ENCODE results near the gene PYGO2. TPM values are rescaled to one million over a fixed set of nuclear protein-coding genes. Genes with fewer than 3 reads are reported as not detected.
A peak's percentile ranks its signal among the peaks of the same experiment; 100 is the strongest.

Gene PYGO2
- 30.4 and 30.6 TPM in 2 replicates for total RNA-seq

DNA sequence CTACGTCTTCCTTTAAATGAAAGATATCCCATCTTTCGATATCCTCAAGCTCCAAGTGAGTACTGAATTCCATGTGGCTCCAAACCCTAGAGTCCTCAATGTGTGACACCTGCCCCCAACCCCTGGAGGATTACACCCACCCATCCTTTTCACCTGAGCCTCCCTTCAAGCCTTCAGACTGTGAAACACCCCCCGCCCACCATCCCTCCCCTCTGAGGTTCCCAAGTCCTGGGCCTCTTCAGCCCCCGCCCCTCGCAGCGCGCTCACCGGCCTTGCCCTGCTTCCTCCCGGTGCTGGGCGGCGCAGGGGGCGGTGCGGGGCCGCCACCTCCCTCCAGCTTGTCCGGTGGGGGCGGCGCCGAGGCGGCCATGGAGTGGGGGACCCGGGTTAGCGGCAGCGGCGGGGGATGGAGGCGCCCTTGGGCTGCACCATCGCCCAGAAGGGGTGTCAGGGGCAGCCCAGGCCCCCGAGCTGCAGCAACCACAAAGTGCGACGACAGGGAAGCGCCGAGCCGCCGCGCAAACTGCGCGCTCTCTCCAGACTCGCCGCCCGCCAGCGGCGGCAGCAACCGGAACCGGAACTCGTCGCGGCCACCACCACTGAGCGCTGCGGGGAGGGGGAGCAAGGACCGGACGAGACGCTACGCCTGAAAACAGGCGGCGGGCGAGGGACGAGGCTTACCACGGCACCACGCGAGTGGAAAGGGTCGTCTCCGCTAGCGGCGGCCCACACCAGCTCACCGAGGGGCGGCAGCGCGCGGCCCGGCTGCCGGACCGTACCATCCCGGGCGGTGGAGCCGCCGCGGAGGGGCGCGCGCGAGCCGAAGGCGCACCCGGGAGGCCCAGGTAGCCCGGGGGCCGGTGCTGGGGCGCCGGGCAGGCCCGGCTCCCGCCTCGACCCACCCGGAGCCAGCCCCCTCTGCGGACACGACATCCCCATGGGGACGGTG lies at the start of gene PYGO2:
PYGO2 (minus strand) TSS at position 576 of the 949 bp plus-strand sequence; CDS start at position 370, 206 bp downstream.
- Mint-ChIP-seq H3K9me3 (no peaks in the 10 kb centered on the region), H3K27ac (peak within 1 kb of the TSS; percentile 84), H3K27me3 (ENCODE audit: low read depth) (no peaks in the 10 kb centered on the region), H3K36me3 (ENCODE audit: low read depth) (peaks cover 60% of the 10 kb centered on the region), H3K4me1 (ENCODE audit: low read depth) (peaks cover 24% of the 10 kb centered on the region), H3K4me3 (ENCODE audit: low read depth) (peak within 1 kb of the TSS; percentile 94)
- DNase-seq (ENCODE audit: low spot score), result peak; percentile 82
- intact Hi-C loops (cut with micrococcal nuclease), result loop anchor here (1.0 to 5.0 kb wide), 2 partner anchors 13 to 101 kb away; partner anchors contain the start of genes CKS1B and EFNA4

- no peaks in the 10 kb centered on the region for H3K9me3 Mint-ChIP-seq
- DNase-seq (ENCODE audit: low spot score), result no peak
- H3K4me3 Mint-ChIP-seq (ENCODE audit: low read depth), result peak overlapping the region; percentile 96
- H3K27me3 Mint-ChIP-seq (ENCODE audit: low read depth), result no peaks in the 10 kb centered on the region
- H3K4me1 Mint-ChIP-seq (ENCODE audit: low read depth), result peaks cover 46% of the 10 kb centered on the region
- H3K27ac Mint-ChIP-seq, result peak overlapping the region; percentile 55
- intact Hi-C loops (cut with micrococcal nuclease), result no loop called here
- peaks cover 71% of the 10 kb centered on the region for H3K36me3 Mint-ChIP-seq (ENCODE audit: low read depth)
These were observed 49.4 kb upstream of the PYGO2 start for GRCh38 chr1:155011004-155011416.

DNA sequence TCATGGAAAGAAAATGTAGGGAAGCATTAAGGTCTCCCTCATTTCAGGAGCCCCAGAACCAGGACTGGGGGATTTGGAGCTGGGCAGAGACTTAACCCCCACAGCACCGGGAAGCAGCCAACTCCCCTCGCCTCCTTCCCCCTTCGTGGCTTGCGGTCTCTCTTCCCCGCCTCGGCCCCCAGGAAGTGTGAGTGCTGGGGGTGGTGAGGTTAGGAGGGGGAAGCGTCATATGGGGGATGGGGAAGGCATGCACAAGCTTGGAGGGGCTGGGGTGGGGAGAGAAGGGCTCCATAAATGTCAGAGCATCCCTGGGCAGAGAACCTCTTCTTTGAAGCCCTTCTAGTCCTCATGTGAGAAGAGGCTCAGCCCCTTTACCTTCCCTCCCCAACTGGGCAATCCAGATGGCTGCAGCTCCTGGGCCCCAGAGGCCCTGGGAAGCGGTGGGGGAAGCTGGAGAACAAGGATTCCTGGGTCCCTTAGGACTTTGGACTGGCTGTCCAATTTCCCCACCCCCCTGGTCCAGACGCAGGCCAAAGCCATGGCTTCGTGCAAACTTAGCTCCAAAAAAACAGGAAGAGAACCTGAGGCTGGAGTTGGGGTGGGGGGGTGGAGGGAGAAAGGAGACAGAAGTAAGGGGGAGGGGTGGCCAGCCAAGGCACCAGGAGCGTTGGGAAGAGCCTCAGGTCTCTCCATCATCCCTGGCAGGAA lies 48.8 kb upstream of the PYGO2 start:
- H3K36me3 Mint-ChIP-seq (ENCODE audit: low read depth), result peaks cover 65% of the 10 kb centered on the region
- intact Hi-C loops (cut with micrococcal nuclease), result no loop called here
- H3K4me3 Mint-ChIP-seq (ENCODE audit: low read depth), result peak overlapping the region; percentile 96
- no peaks in the 10 kb centered on the region for H3K27me3 Mint-ChIP-seq (ENCODE audit: low read depth)
- no peak for DNase-seq (ENCODE audit: low spot score)
- no peaks in the 10 kb centered on the region for H3K9me3 Mint-ChIP-seq
- peak overlapping the region; percentile 92 for H3K27ac Mint-ChIP-seq
- H3K4me1 Mint-ChIP-seq (ENCODE audit: low read depth), result peaks cover 44% of the 10 kb centered on the region

- peak overlapping the region; percentile 92 for H3K27ac Mint-ChIP-seq
- no peaks in the 10 kb centered on the region for H3K27me3 Mint-ChIP-seq (ENCODE audit: low read depth)
- peak overlapping the region; percentile 96 for H3K4me3 Mint-ChIP-seq (ENCODE audit: low read depth)
- H3K36me3 Mint-ChIP-seq (ENCODE audit: low read depth), result peaks cover 61% of the 10 kb centered on the region
- peaks cover 47% of the 10 kb centered on the region for H3K4me1 Mint-ChIP-seq (ENCODE audit: low read depth)
- intact Hi-C loops (cut with micrococcal nuclease), result loop anchor here (1.0 to 10.0 kb wide), 3 partner anchors 8 to 55 kb away; partner anchors contain the start of genes CKS1B and PBXIP1
- no peaks in the 10 kb centered on the region for H3K9me3 Mint-ChIP-seq
- DNase-seq (ENCODE audit: low spot score), result no peak
These were observed 48.2 kb upstream of the PYGO2 start for GRCh38 chr1:155009742-155010141.

DNA sequence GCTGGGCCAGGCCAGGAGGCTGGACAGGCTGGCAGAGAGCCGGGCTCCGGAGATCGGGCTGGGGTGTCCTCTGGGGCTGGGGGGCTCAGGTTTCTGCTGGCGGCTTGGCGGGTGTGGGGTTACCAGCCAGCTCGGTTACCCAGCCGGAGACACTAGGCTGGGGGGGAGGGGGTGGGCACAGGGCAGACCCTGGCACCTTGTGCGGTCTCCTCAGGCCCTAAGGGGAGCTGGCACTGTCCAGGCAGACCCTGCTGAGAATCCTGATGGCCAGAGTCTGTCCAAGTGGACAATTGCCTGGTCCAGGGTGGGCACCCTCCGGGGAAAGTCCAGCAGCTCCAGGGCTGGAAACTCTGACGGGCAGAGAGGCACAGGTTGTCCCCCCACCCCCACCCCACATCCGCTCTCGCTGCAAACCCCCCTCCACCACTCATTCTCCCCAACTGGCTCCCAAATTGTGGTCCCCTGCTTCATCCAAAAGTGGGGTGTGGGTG lies 47.7 kb upstream of the PYGO2 start:
- no peak for DNase-seq (ENCODE audit: low spot score)
- Mint-ChIP-seq H3K4me1 (ENCODE audit: low read depth) (peaks cover 51% of the 10 kb centered on the region), H3K36me3 (ENCODE audit: low read depth) (peaks cover 59% of the 10 kb centered on the region), H3K9me3 (no peaks in the 10 kb centered on the region), H3K4me3 (ENCODE audit: low read depth) (peak overlapping the region; percentile 96), H3K27ac (peak overlapping the region; percentile 92), H3K27me3 (ENCODE audit: low read depth) (no peaks in the 10 kb centered on the region)
- intact Hi-C loops (cut with micrococcal nuclease), result loop anchor here (1.0 to 10.0 kb wide), 3 partner anchors 8 to 54 kb away; partner anchors contain the start of genes CKS1B and PBXIP1

- intact Hi-C loops (cut with micrococcal nuclease), result loop anchor here (1.0 to 10.0 kb wide), 3 partner anchors 9 to 53 kb away; partner anchors contain the start of genes CKS1B and PBXIP1
- Mint-ChIP-seq H3K36me3 (ENCODE audit: low read depth) (peaks cover 57% of the 10 kb centered on the region), H3K9me3 (no peaks in the 10 kb centered on the region), H3K27me3 (ENCODE audit: low read depth) (no peaks in the 10 kb centered on the region), H3K4me3 (ENCODE audit: low read depth) (peak overlapping the region; percentile 96), H3K4me1 (ENCODE audit: low read depth) (peaks cover 46% of the 10 kb centered on the region), H3K27ac (peak overlapping the region; percentile 92)
- peak; percentile 63 for DNase-seq (ENCODE audit: low spot score)
These were observed 46.7 kb upstream of the PYGO2 start for GRCh38 chr1:155008015-155008941.

- intact Hi-C loops (cut with micrococcal nuclease), result loop anchor here (10.0 kb wide), 1 partner anchor 53 kb away; the partner anchor contains the start of gene PBXIP1
- no peak for DNase-seq (ENCODE audit: low spot score)
- H3K27me3 Mint-ChIP-seq (ENCODE audit: low read depth), result no peaks in the 10 kb centered on the region
- H3K9me3 Mint-ChIP-seq, result no peaks in the 10 kb centered on the region
- peaks cover 53% of the 10 kb centered on the region for H3K36me3 Mint-ChIP-seq (ENCODE audit: low read depth)
- peak overlapping the region; percentile 76 for H3K4me3 Mint-ChIP-seq (ENCODE audit: low read depth)
- H3K27ac Mint-ChIP-seq, result peak overlapping the region; percentile 62
- peaks cover 36% of the 10 kb centered on the region for H3K4me1 Mint-ChIP-seq (ENCODE audit: low read depth)
These were observed 45.8 kb upstream of the PYGO2 start for GRCh38 chr1:155007251-155007828.

GRCh38 chr1:155006601-155007101 lies 45.1 kb upstream of the PYGO2 start:
- H3K27me3 Mint-ChIP-seq (ENCODE audit: low read depth), result no peaks in the 10 kb centered on the region
- no peak for DNase-seq (ENCODE audit: low spot score)
- H3K27ac Mint-ChIP-seq, result peak overlapping the region; percentile 96
- H3K36me3 Mint-ChIP-seq (ENCODE audit: low read depth), result peaks cover 47% of the 10 kb centered on the region
- H3K4me3 Mint-ChIP-seq (ENCODE audit: low read depth), result peak overlapping the region; percentile 76
- H3K4me1 Mint-ChIP-seq (ENCODE audit: low read depth), result peaks cover 33% of the 10 kb centered on the region
- no peaks in the 10 kb centered on the region for H3K9me3 Mint-ChIP-seq
- intact Hi-C loops (cut with micrococcal nuclease), result loop anchor here (10.0 kb wide), 1 partner anchor 52 kb away; the partner anchor contains the start of gene PBXIP1

DNA sequence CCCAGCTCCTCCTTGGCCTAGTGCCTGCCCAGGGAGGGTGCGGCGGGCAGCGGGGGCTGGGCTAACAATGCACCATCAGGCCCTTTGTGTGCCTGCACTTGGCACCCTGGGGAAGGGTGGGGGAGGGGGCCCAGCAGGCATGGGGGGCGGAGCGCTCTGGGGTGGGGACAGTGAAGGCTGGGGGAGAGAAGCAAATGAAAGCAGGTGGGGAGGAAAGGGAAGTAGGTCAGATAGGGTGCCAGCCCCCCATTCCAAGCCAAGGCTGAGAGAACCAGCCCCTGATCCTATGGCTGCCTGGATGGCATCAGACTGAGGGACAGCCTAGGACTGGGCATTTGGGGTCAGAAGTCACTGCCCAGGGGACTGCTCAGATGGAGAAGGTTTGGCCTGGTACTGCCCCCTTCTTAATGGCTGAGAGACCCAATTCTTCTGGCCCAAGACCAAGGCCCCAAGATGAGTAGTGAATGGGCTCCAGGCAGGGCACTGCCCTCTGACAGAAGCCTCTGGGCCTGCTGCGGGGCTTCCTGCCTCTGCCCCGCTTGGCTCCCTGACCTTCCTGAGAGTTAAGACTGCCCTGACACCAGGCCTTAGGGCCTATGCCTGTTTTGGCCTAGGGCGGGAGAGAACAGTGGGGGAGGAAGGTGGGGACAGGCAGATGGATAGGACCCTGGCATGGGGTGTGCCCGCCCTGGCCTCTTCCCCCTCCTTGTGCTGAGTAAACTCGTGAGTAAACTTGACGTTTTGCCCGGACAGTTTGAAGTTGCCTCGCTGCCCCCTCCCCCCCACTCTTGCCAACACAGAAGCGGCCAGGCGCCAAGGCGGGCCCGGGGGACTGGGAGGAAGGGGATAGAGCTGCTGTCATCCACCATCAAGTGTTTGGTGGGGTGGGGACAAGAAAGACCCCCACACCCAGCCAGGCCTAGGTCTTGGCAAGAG lies 43.8 kb upstream of the PYGO2 start:
- DNase-seq (ENCODE audit: low spot score), result no peak
- Mint-ChIP-seq H3K4me3 (ENCODE audit: low read depth) (peak overlapping the region; percentile 94), H3K27ac (peak overlapping the region; percentile 96), H3K36me3 (ENCODE audit: low read depth) (peaks cover 39% of the 10 kb centered on the region), H3K9me3 (no peaks in the 10 kb centered on the region), H3K4me1 (ENCODE audit: low read depth) (peaks cover 30% of the 10 kb centered on the region), H3K27me3 (ENCODE audit: low read depth) (no peaks in the 10 kb centered on the region)
- intact Hi-C loops (cut with micrococcal nuclease), result loop anchor here (10.0 kb wide), 1 partner anchor 51 kb away; the partner anchor contains the start of gene PBXIP1

DNA sequence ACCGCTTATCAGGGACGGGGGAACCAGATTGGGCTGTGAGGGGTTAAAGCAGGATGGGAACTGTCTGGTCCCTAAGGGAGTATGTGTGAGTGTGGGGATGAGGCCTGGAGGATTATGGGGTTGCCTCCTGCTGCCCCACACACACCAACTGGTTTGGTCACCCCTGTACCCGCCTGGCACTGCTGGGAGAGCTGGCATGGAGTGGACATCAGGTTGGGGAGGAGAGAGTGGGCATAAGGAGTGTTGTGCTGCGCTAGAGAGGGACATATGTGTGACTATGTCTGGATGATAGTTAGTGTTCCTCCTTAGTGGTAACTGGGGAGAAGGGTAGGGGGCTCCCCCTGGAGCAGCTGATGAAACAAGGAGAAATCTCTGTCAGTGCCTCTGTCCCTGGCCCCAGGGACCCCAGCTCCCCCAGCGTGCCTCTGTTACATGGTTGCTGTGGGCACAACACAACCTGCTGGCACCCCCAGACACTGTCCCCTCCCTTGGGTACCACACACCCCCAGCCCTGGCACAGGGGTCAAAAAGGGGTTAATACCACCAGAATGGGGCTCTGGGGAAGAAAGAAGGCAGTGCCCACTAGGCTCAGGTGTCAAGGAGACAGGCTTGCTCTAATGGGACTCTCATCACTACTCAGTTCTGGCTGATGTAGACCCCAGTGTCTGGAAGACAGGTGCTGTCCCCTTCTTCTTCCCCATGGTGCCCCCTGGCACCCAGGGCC lies 42.9 kb upstream of the PYGO2 start:
- DNase-seq (ENCODE audit: low spot score), result no peak
- Mint-ChIP-seq H3K4me3 (ENCODE audit: low read depth) (peak overlapping the region; percentile 94), H3K4me1 (ENCODE audit: low read depth) (peaks cover 35% of the 10 kb centered on the region), H3K27ac (peak overlapping the region; percentile 84), H3K27me3 (ENCODE audit: low read depth) (no peaks in the 10 kb centered on the region), H3K9me3 (no peaks in the 10 kb centered on the region), H3K36me3 (ENCODE audit: low read depth) (peaks cover 30% of the 10 kb centered on the region)
- intact Hi-C loops (cut with micrococcal nuclease), result loop anchor here (5.0 to 10.0 kb wide), 4 partner anchors 50 to 447 kb away; partner anchors contain the start of genes PBXIP1 and UBE2Q1
